ENCODE results near the gene C13orf46.

Gene C13orf46

DNA sequence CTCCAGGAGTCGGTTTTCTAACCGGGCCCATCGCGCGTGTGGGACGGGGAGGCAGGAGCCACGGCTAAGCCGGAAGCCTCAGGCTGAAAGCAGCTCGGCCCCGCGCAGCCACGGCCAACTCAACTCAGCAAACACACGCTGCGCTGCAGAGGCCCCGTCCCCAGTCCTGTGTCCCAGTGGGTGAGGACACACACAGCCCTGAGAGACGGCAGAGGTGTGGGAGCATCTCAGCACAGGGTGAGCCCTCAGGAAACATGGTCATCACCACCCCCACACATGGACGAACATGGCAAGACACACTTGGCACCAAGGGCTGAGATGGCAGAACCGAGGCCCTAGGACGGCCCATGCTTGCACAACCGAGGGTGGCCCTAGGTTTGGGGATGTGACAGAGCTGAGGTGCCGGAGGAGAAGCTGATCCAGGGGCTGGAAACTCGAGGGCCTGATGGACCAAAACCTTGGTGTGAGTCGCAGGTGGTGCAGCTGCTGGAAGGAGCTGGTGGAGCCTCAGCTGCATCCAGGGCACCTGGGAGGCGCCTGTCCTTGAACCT is 29.0 kb upstream of the C13orf46 start:
- H3K27ac ChIP-seq, result peak overlapping the region; percentile 56
- no peak for TF ChIP-seq CTCF (conservative IDR thresholded peaks at IDR 0.05; ENCODE audit: low read depth)
- POLR2A ChIA-PET (ENCODE audit: low non-redundant PET), result no interaction called here
- CTCF ChIA-PET, result interaction anchor here (0.6 to 0.7 kb wide), 2 partner anchors 108 to 1060 kb away, joined by 3 to 4 read pairs; no protein-coding TSS in a partner anchor
- no peak for DNase-seq (ENCODE audit: low spot score)

GRCh38 chr13:114002009-114002544 is 28.2 kb upstream of the C13orf46 start:
- no peak for TF ChIP-seq CTCF (conservative IDR thresholded peaks at IDR 0.05; ENCODE audit: low read depth)
- POLR2A ChIA-PET (ENCODE audit: low non-redundant PET), result no interaction called here
- H3K27ac ChIP-seq, result peak overlapping the region; percentile 56
- DNase-seq (ENCODE audit: low spot score), result no peak
- CTCF ChIA-PET, result interaction anchor here (0.7 kb wide), 1 partner anchor 109 kb away, joined by 3 read pairs; no protein-coding TSS in a partner anchor

GRCh38 chr13:114001331-114002008 is 27.6 kb upstream of the C13orf46 start:
- peak overlapping the region; percentile 56 for H3K27ac ChIP-seq
- no peak for TF ChIP-seq CTCF (conservative IDR thresholded peaks at IDR 0.05; ENCODE audit: low read depth)
- CTCF ChIA-PET, result no interaction called here
- DNase-seq (ENCODE audit: low spot score), result no peak
- POLR2A ChIA-PET (ENCODE audit: low non-redundant PET), result no interaction called here

DNA sequence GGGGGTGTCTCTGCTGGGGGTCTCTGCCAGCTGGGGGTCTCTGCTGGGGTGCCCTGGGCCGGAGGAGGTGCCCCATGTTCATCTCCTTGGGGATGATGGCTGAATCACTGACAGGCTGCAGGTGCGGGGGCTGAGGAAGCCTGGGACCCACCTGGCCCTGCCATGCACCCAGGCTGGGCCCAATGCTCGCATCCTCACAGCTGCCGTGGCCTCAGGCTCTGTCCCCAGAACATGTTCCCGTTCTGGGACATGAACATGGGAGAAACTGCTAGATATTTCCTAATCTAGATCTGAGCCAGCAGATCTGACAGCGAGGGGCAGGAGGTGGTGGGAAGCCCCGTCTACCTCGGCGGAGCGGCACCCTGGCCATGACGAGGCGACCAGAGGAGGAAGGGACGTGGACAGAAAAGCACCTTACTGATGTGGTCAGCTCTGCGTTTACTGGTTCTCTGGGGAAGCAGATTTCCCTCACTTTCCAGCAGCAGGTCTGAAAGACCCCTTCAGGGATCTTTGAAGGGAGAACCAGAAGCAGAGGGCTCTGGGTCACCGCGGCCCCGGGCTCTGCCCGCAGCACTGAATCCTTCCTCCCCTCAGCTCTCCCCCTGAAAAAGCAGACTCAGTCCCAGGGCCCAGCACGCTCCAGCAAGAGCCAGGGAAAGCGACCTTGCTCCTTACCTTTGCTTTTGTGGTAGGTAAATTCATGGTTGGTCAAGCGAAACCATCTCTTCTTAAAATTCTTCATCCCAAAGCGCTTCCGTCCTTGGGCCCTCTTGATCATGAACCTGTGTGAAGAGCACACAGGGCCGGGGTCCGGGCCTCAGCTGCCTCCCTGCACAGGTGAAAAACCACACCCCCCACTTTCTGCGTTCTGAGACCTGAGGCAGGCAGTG is 26.5 kb upstream of the C13orf46 start:
- ChIA-PET CTCF (interaction anchor here (0.6 kb wide), 1 partner anchor 383 kb away, joined by 4 read pairs; no protein-coding TSS in a partner anchor), POLR2A (ENCODE audit: low non-redundant PET) (no interaction called here)
- DNase-seq (ENCODE audit: low spot score), result no peak
- TF ChIP-seq CTCF (conservative IDR thresholded peaks at IDR 0.05; ENCODE audit: low read depth), result no peak
- H3K27ac ChIP-seq, result peak overlapping the region; percentile 17; the same call in 1 of the 2 replicates

GRCh38 chr13:113999618-113999910 is 25.7 kb upstream of the C13orf46 start:
- peak overlapping the region; percentile 34 for H3K27ac ChIP-seq
- no peak for TF ChIP-seq CTCF (conservative IDR thresholded peaks at IDR 0.05; ENCODE audit: low read depth)
- DNase-seq (ENCODE audit: low spot score), result no peak
- CTCF ChIA-PET, result no interaction called here
- POLR2A ChIA-PET (ENCODE audit: low non-redundant PET), result no interaction called here

Data from RWPE1 (cell line).